Natural killer cell (primary cell): Measurements from ENCODE around the gene UBE4A. TPM values are rescaled to one million over a fixed set of nuclear protein-coding genes. Genes with fewer than 3 reads are reported as not detected.

Experiments
- ATAC-seq, 3 donors: fragments of 150-1000 bp in 2 of 3; fragments of 200-7000 bp in 1 of 3; cut with Tn5 transposase; 1 replicate in 1 of 3; 2 replicates in 2 of 3; pipeline ENCODE4 v1.10.0; 2021; ENCODE audit warnings: mild to moderate bottlenecking in 2 of 3, moderate library complexity in 2 of 3
- DNase-seq, 2 donors: peaks; one replicate each; pipeline versions ENCODE4 v3.0.0 to v3.0.0-alpha.2; 2013 to 2021; ENCODE audit warnings: mixed read lengths in 1 of 2
- H3K27ac ChIP-seq: one replicate; pipeline ENCODE4 v1.5.1; 2013; ENCODE audit warnings: mild to moderate bottlenecking, low read length
- H3K27me3 ChIP-seq: one replicate; pipeline ENCODE4 v1.6.1; 2013; ENCODE audit warnings: low read length; ENCODE audit not compliant: control insufficient read depth, insufficient read depth
- H3K36me3 ChIP-seq: one replicate; pipeline ENCODE4 v1.6.1; 2013; ENCODE audit warnings: low read length; ENCODE audit not compliant: control insufficient read depth, insufficient read depth
- H3K4me1 ChIP-seq: one replicate; pipeline ENCODE4 v1.6.1; 2013; ENCODE audit warnings: low read length; ENCODE audit not compliant: control insufficient read depth, insufficient read depth
- H3K4me3 ChIP-seq: one replicate; pipeline ENCODE4 v1.5.1; 2013; ENCODE audit warnings: low read length
- H3K9me3 ChIP-seq: one replicate; pipeline ENCODE4 v1.6.1; 2013; ENCODE audit warnings: low read length; ENCODE audit not compliant: control insufficient read depth, insufficient read depth
- H3K27ac Mint-ChIP-seq, 2 donors: one replicate each; pipeline ENCODE4 v1.8.0; 2022; ENCODE audit warnings: mild to moderate bottlenecking in 2 of 2, mixed read lengths in 2 of 2, moderate library complexity in 1 of 2
- H3K27me3 Mint-ChIP-seq, 2 donors: one replicate each; pipeline ENCODE4 v1.8.0; 2022; ENCODE audit warnings: low read depth in 2 of 2, mixed read lengths in 2 of 2
- H3K36me3 Mint-ChIP-seq: one replicate; pipeline ENCODE4 v1.8.0; 2022; ENCODE audit warnings: mixed read lengths
- H3K4me1 Mint-ChIP-seq, 2 donors: one replicate each; pipeline ENCODE4 v1.8.0; 2022; ENCODE audit warnings: mixed read lengths in 2 of 2
- H3K4me3 Mint-ChIP-seq: one replicate; pipeline ENCODE4 v1.8.0; 2022; ENCODE audit warnings: mild to moderate bottlenecking, moderate library complexity, mixed read lengths
- H3K9me3 Mint-ChIP-seq, 2 donors: one replicate each; pipeline ENCODE4 v1.8.0; 2022; ENCODE audit warnings: mixed read lengths in 2 of 2
- CTCF ChIP-seq: fragments of 200-600 bp; IDR thresholded peaks from one replicate; pipeline ENCODE4 v1.8.0; 2022; ENCODE audit warnings: antibody characterized with exemption
- WGBS: methylation state at CpG from one replicate; pipeline ENCODE4 v1.1.7; 2013; ENCODE audit warnings: missing lambda C conversion rate; ENCODE audit not compliant: insufficient coverage; 5-methylcytosine and 5-hydroxymethylcytosine counted together
- intact Hi-C: fragments of 100-400 bp; cut with micrococcal nuclease; formaldehyde crosslinking; loops from one replicate; pipeline ENCODE4 v1.14.2; 2022
- total RNA-seq, 4 donors: library from RNA; stranded (reverse); fragments of 120-200 nt in 1 of 4; gene quantifications; one replicate each; pipeline versions ENCODE4 v1.2.3 to v1.2.4, GENCODE V29; 2013 to 2022

UBE4A gene
- total RNA-seq, 3 donors from 2014 or later (not counting 1 experiment from before 2014, with no cell fraction given): 35.1 to 43.9 (median 37.0) TPM

GRCh38 chr11:118396097-118396501 lies 36.7 kb downstream of the UBE4A start:
- H3K9me3 ChIP-seq: no peaks in the 10 kb centered on the region
- peaks cover 55% of the 10 kb centered on the region for H3K36me3 ChIP-seq
- H3K4me1 Mint-ChIP-seq: peaks cover 9 to 12% of the 10 kb centered on the region in 2 donors
- ATAC-seq (no peak), DNase-seq (peak in 1 of 2 donors; percentile 48)
- intact Hi-C loops: no loop called here
- 87% methylated on average over 3 of the region's 6 CpGs for WGBS
- no peaks in the 10 kb centered on the region for H3K9me3 Mint-ChIP-seq
- H3K27ac Mint-ChIP-seq: peak overlapping the region; percentile 50 to 55
- no peaks in the 10 kb centered on the region for H3K27me3 ChIP-seq
- peaks cover 5% of the 10 kb centered on the region for H3K4me1 ChIP-seq
- H3K4me3 ChIP-seq: no peak overlapping the region
- H3K4me3 Mint-ChIP-seq: no peak overlapping the region
- no peak overlapping the region for H3K27ac ChIP-seq
- no peak for TF ChIP-seq CTCF
- H3K36me3 Mint-ChIP-seq: peaks cover 14% of the 10 kb centered on the region
- no peaks in the 10 kb centered on the region for H3K27me3 Mint-ChIP-seq

- H3K4me1 ChIP-seq: peaks cover 5% of the 10 kb centered on the region
- Mint-ChIP-seq H3K4me3 (no peak overlapping the region), H3K27me3 (no peaks in the 10 kb centered on the region), H3K4me1 (peaks cover 23 to 26% of the 10 kb centered on the region in 2 donors), H3K36me3 (peaks cover 14% of the 10 kb centered on the region), H3K27ac (no peak overlapping the region), H3K9me3 (no peaks in the 10 kb centered on the region)
- H3K9me3 ChIP-seq: no peaks in the 10 kb centered on the region
- peaks cover 46% of the 10 kb centered on the region for H3K36me3 ChIP-seq
- no peak for ATAC-seq
- no peak for TF ChIP-seq CTCF
- peak in 1 of 2 donors; percentile 9 for DNase-seq
- no peak overlapping the region for H3K4me3 ChIP-seq
- intact Hi-C loops: no loop called here
- no peak overlapping the region for H3K27ac ChIP-seq
- no peaks in the 10 kb centered on the region for H3K27me3 ChIP-seq
Measured at GRCh38 chr11:118397448-118397847, 38.0 kb downstream of the UBE4A start.

GRCh38 chr11:118398791-118399559 lies 39.6 kb downstream of the UBE4A start:
- Mint-ChIP-seq H3K9me3 (no peaks in the 10 kb centered on the region), H3K27ac (peak overlapping the region; percentile 99), H3K4me3 (peak overlapping the region; percentile 37), H3K4me1 (peaks cover 30 to 32% of the 10 kb centered on the region in 2 donors), H3K36me3 (peaks cover 14% of the 10 kb centered on the region), H3K27me3 (no peaks in the 10 kb centered on the region)
- Histone ChIP-seq H3K4me3 (no peak overlapping the region), H3K27me3 (no peaks in the 10 kb centered on the region), H3K27ac (peak overlapping the region; percentile 68), H3K9me3 (no peaks in the 10 kb centered on the region), H3K4me1 (peaks cover 15% of the 10 kb centered on the region), H3K36me3 (peaks cover 32% of the 10 kb centered on the region)
- ATAC-seq: peak; percentile 11 to 75 (median 41)
- WGBS: 37% methylated on average over 3 of the region's 3 CpGs
- intact Hi-C loops: no loop called here
- peak in 1 of 2 donors; percentile 92 for DNase-seq
- TF ChIP-seq CTCF: no peak
